ENCODE results near the gene KSR2.

KSR2 gene

GRCh38 chr12:117481470-117481869, 487.3 kb downstream of the KSR2 start:
- no peak for DNase-seq

GRCh38 chr12:117476341-117476740, 492.4 kb downstream of the KSR2 start:
- no peak for DNase-seq

GRCh38 chr12:117473856-117474255, 494.9 kb downstream of the KSR2 start:
- DNase-seq, result no peak

GRCh38 chr12:117472983-117473382, 495.8 kb downstream of the KSR2 start:
- no peak for DNase-seq

GRCh38 chr12:117470804-117471203, 498.0 kb downstream of the KSR2 start:
- peak in 1 of 2 experiments; percentile 3 for DNase-seq

- DNase-seq, result no peak
Measured at GRCh38 chr12:117469883-117470483, 498.8 kb downstream of the KSR2 start.

- DNase-seq, result no peak
Measured at GRCh38 chr12:117468016-117468415, 500.8 kb downstream of the KSR2 start.

- no peak for DNase-seq
Measured at GRCh38 chr12:117467588-117467987, 501.2 kb downstream of the KSR2 start.

- no peak for DNase-seq
Measured at GRCh38 chr12:117466677-117467362, 502.0 kb downstream of the KSR2 start.

GRCh38 chr12:117461732-117462131, 507.1 kb downstream of the KSR2 start:
- no peak for DNase-seq

- no peak for DNase-seq
Measured at GRCh38 chr12:117459229-117459628, 509.6 kb downstream of the KSR2 start.

GRCh38 chr12:117457189-117457588, 511.6 kb downstream of the KSR2 start:
- no peak for DNase-seq

- no peak for DNase-seq
Measured at GRCh38 chr12:117456076-117456475, 512.7 kb downstream of the KSR2 start.

GRCh38 chr12:117453961-117454360, 514.8 kb downstream of the KSR2 start:
- no peak for DNase-seq

GRCh38 chr12:117452112-117452511, 516.7 kb downstream of the KSR2 start:
- no peak for DNase-seq

GRCh38 chr12:117450209-117450608, 518.6 kb downstream of the KSR2 start:
- DNase-seq, result no peak

- no peak for DNase-seq
Measured at GRCh38 chr12:117447665-117448366, 521.0 kb downstream of the KSR2 start.

GRCh38 chr12:117444781-117445180, 524.0 kb downstream of the KSR2 start:
- DNase-seq, result no peak

- no peak for DNase-seq
Measured at GRCh38 chr12:117441751-117442150, 527.0 kb downstream of the KSR2 start.

- no peak for DNase-seq
Measured at GRCh38 chr12:117440384-117440783, 528.4 kb downstream of the KSR2 start.

GRCh38 chr12:117439531-117440001, 529.2 kb downstream of the KSR2 start:
- no peak for DNase-seq

GRCh38 chr12:117438809-117439208, 530.0 kb downstream of the KSR2 start:
- no peak for DNase-seq

GRCh38 chr12:117437516-117438255, 531.1 kb downstream of the KSR2 start:
- no peak for DNase-seq

All from activated CD4-positive, alpha-beta T cell treated with anti-CD3 and anti-CD28 coated beads, Interleukin-2, amount 50 U/mL, for 48 hours (primary cell).